SK-N-SH treated with all-trans-retinoic acid at 6 μM for 48 hours (cell line): ENCODE results near the gene LAMB3.

ENCODE experiments used
- GLIS3 ChIP-seq: fragments of 250-450 bp; sonication (Bioruptor Pico); IDR thresholded peaks from 2 replicates; pipeline ENCODE4 v1.5.0; 2020; ENCODE audit warnings: mild to moderate bottlenecking, moderate library complexity
- ZC3H10 ChIP-seq: fragments of 250-450 bp; sonication (Bioruptor Pico); IDR thresholded peaks from 2 replicates; pipeline ENCODE4 v1.5.1; 2021; ENCODE audit warnings: mild to moderate bottlenecking, moderate library complexity
- ZFP30 ChIP-seq: fragments of 450-650 bp; formaldehyde crosslinking; IDR thresholded peaks from 2 replicates; pipeline ENCODE4 v1.5.0; 2022; ENCODE audit warnings: mild to moderate bottlenecking, moderate library complexity

DNA sequence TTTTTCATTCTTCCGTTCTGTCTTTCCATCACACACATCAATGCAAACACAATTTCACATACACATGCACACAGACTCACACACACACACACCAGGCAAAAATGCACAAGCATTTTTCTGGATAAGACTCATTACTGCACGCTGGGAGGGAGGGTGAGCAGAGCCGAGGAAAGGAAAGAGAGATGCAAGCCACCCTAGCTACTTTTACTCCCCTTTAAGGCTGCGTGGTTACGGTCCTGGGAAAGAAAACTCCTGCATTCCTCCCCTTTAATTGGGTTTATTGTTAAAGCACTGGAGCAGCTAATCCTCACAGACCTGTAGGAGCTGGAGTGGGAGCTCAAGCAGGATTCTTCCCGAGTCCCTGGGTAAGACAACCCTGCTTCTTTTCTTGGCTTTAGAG is 68.8 kb downstream of the LAMB3 start, which contains the start of gene CAMK1G:
- no peak for TF ChIP-seq ZC3H10 (CRISPR knock-in tag)
- TF ChIP-seq GLIS3 (CRISPR knock-in tag) = no peak
- TF ChIP-seq ZFP30 (CRISPR knock-in tag) = no peak
